ENCODE measurements around the gene CFAP53. TPM values are rescaled to one million over a fixed set of nuclear protein-coding genes. Genes with fewer than 3 reads are reported as not detected.

The CFAP53 gene
- polyA plus RNA-seq, 1 of the 3 experiments (the other 2 are of a cell fraction) = 1.6 TPM

DNA sequence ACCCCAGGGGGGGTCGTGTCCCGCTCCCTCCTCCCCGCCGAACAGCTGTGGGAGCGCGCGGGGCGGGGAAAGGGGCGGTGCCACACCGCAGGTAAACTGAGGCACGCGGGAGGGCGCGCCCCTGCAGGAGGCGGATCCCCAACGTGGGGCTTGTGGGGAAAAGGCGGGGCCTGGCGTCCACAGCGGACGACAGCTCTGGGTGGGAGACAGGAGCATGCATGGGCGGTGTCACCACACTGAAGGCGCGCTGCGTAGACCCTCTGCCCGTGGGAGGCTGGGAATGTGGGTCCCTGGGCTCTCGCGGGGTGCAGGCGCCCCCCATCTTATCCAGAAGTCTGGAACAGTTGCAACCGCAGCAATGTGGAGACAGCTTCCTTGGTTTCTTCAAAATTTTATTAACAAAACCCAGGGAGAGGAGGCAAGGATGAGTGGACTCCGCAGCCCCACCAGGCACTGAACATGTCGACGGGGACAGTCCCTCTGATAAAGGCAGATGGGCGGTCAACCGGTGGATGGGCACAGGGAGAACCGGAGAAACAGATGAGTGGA, 15.8 kb upstream of the CFAP53 start:
- H3K27ac ChIP-seq (ENCODE audit: low read depth in 2 of 2, low read length in 1 of 2) = peak overlapping the region; percentile 75 to 95
- no peak for DNase-seq
- POLR2A ChIA-PET = interaction anchor here (0.8 to 1.8 kb wide), 4 partner anchors 9 to 16 kb away, joined by 3 to 11 read pairs (median 4); partner anchors contain the start of gene CFAP53
- peaks cover 32 to 68% of the 10 kb centered on the region in 2 experiments for H3K36me3 ChIP-seq (replicated peaks in 1 of 2; ENCODE audit: control insufficient read depth in 1 of 2, insufficient read depth in 2 of 2, low read length in 1 of 2)
- no peaks in the 10 kb centered on the region for H3K9me3 ChIP-seq
- H3K4me2 ChIP-seq = peak overlapping the region; percentile 92
- peak overlapping the region; percentile 86 to 99 for H3K4me3 ChIP-seq (ENCODE audit: low read depth in 2 of 2, low read length in 1 of 2)
- H3K27me3 ChIP-seq (ENCODE audit: insufficient read depth) = no peaks in the 10 kb centered on the region
- peak overlapping the region; percentile 76; the same call in 1 of the 2 replicates for H3K9ac ChIP-seq
- H3K4me1 ChIP-seq (ENCODE audit: control insufficient read depth in 1 of 2, insufficient read depth in 2 of 2, low read depth in 1 of 2, low read length in 1 of 2) = peaks cover 14 to 31% of the 10 kb centered on the region in 2 experiments; a peak in 3 of 4 replicates
- TF ChIP-seq, protein P1, sequence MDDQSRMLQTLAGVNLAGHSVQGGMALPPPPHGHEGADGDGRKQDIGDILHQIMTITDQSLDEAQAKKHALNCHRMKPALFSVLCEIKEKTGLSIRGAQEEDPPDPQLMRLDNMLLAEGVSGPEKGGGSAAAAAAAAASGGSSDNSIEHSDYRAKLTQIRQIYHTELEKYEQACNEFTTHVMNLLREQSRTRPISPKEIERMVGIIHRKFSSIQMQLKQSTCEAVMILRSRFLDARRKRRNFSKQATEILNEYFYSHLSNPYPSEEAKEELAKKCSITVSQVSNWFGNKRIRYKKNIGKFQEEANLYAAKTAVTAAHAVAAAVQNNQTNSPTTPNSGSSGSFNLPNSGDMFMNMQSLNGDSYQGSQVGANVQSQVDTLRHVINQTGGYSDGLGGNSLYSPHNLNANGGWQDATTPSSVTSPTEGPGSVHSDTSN (IDR thresholded peaks at IDR 0.05) = no peak
- TF ChIP-seq MXI1 (IDR thresholded peaks at IDR 0.05; ENCODE audit: low read depth, low read length) (no peak), RAD21 (IDR thresholded peaks at IDR 0.05; ENCODE audit: low read length) (no peak), TCF12 (IDR thresholded peaks at IDR 0.05) (no peak), NFIC (IDR thresholded peaks at IDR 0.05; ENCODE audit: borderline replicate concordance) (no peak), POLR2AphosphoS5 (IDR thresholded peaks at IDR 0.05; ENCODE audit: low read depth, low read length) (no peak), CHD2 (IDR thresholded peaks at IDR 0.05; ENCODE audit: low read length, partially characterized antibody) (no peak)
- TF ChIP-seq, protein P2, sequence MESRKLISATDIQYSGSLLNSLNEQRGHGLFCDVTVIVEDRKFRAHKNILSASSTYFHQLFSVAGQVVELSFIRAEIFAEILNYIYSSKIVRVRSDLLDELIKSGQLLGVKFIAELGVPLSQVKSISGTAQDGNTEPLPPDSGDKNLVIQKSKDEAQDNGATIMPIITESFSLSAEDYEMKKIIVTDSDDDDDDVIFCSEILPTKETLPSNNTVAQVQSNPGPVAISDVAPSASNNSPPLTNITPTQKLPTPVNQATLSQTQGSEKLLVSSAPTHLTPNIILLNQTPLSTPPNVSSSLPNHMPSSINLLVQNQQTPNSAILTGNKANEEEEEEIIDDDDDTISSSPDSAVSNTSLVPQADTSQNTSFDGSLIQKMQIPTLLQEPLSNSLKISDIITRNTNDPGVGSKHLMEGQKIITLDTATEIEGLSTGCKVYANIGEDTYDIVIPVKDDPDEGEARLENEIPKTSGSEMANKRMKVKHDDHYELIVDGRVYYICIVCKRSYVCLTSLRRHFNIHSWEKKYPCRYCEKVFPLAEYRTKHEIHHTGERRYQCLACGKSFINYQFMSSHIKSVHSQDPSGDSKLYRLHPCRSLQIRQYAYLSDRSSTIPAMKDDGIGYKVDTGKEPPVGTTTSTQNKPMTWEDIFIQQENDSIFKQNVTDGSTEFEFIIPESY (IDR thresholded peaks at IDR 0.05; ENCODE audit: borderline replicate concordance, low read depth) = no peak
- TF ChIP-seq, protein P3, sequence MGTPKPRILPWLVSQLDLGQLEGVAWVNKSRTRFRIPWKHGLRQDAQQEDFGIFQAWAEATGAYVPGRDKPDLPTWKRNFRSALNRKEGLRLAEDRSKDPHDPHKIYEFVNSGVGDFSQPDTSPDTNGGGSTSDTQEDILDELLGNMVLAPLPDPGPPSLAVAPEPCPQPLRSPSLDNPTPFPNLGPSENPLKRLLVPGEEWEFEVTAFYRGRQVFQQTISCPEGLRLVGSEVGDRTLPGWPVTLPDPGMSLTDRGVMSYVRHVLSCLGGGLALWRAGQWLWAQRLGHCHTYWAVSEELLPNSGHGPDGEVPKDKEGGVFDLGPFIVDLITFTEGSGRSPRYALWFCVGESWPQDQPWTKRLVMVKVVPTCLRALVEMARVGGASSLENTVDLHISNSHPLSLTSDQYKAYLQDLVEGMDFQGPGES (IDR thresholded peaks at IDR 0.05; ENCODE audit: low read depth, low read length) = no peak
- H3K9me2 ChIP-seq = no peaks in the 10 kb centered on the region
- 0 out of 2 replicates have a peak, but pooled peaks cover 6% of the 10 kb centered on the region for H4K20me1 ChIP-seq (ENCODE audit: insufficient read depth)
- 76% methylated on average over 8 of the region's 35 CpGs for WGBS (ENCODE audit: low lambda C conversion rate)
- peaks cover 4% of the 10 kb centered on the region for H3F3A ChIP-seq (replicated peaks; ENCODE audit: insufficient read depth)
- CTCF ChIA-PET = interaction anchor here (1.1 to 4.6 kb wide), 4 partner anchors 16 to 424 kb away, joined by 3 to 23 read pairs (median 4); no protein-coding TSS in a partner anchor
- H3K79me2 ChIP-seq (ENCODE audit: insufficient read depth) = peaks cover 49% of the 10 kb centered on the region
- peak overlapping the region; percentile 90 for H2AFZ ChIP-seq (ENCODE audit: low read depth)

DNA sequence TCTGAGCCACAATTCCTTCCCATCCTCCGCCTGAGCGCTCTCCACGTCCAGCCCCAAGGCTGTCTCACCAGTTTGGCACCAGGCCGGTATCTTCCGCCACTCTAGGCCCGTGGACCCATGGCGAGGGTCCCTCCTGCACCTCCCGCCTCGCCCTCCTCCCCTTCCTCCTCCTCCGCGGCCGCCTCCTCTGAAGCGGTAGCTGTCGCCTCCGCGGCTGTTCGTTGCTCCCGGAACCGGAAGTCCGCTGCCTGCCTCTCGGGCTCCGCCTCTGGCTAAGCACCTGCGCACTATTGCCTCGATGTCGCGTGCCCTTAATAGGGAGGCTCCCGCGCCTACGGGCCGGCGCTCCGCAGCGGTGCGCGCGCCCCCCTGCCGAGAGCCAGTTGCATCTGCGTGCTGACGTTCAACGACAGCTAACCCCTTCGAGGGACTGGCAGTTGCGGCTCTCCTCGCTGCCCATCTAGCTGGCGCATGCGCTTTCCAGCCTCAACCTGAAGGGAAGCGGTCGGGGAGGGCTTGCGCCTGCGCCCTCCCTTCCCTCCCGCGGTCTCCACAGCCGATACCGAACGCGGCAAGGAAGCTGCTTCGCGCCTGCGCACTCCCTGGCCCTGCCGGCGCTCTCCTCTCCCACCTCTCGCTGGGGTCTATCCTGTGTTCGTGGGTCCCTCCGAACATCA, 15.1 kb upstream of the CFAP53 start, which contains the start of gene MBD1:
TSS of gene MBD1 (minus strand) at position 229 of the 677 bp plus-strand sequence. CDS start 1,531 bp downstream, outside the sequence.
- 0 out of 2 replicates have a peak, but pooled peaks cover 6% of the 10 kb centered on the region for H4K20me1 ChIP-seq (ENCODE audit: insufficient read depth)
- DNase-seq = peak; percentile 99
- peak within 1 kb of the TSS; percentile 76 for H3K9ac ChIP-seq
- peaks cover 38 to 74% of the 10 kb centered on the region in 2 experiments for H3K36me3 ChIP-seq (replicated peaks in 1 of 2; ENCODE audit: control insufficient read depth in 1 of 2, insufficient read depth in 2 of 2, low read length in 1 of 2)
- H3K4me3 ChIP-seq (ENCODE audit: low read depth in 2 of 2, low read length in 1 of 2) = peak within 1 kb of the TSS; percentile 86 to 99
- H3K27ac ChIP-seq (ENCODE audit: low read depth in 2 of 2, low read length in 1 of 2) = peak within 1 kb of the TSS; percentile 75 to 95
- ChIA-PET CTCF (interaction anchor here (1.1 to 4.6 kb wide), 5 partner anchors 15 to 423 kb away, joined by 3 to 23 read pairs (median 4); partner anchors contain the start of gene CFAP53), POLR2A (interaction anchor here (0.7 to 1.8 kb wide), 5 partner anchors 8 to 16 kb away, joined by 3 to 11 read pairs (median 4); partner anchors contain the start of gene CFAP53)
- H3K4me2 ChIP-seq = peak within 1 kb of the TSS; percentile 92
- under 1% methylated on average over 24 of the region's 63 CpGs for WGBS (ENCODE audit: low lambda C conversion rate)
- H2AFZ ChIP-seq (ENCODE audit: low read depth) = peak within 1 kb of the TSS; percentile 90
- H3K9me3 ChIP-seq = no peaks in the 10 kb centered on the region
- H3K4me1 ChIP-seq (ENCODE audit: control insufficient read depth in 1 of 2, insufficient read depth in 2 of 2, low read depth in 1 of 2, low read length in 1 of 2) = peaks cover 14 to 29% of the 10 kb centered on the region in 2 experiments; a peak in 3 of 4 replicates
- no peaks in the 10 kb centered on the region for H3K27me3 ChIP-seq (ENCODE audit: insufficient read depth)
- H3K79me2 ChIP-seq (ENCODE audit: insufficient read depth) = peaks cover 47% of the 10 kb centered on the region
- H3F3A ChIP-seq (replicated peaks; ENCODE audit: insufficient read depth) = peaks cover 4% of the 10 kb centered on the region
- H3K9me2 ChIP-seq = no peaks in the 10 kb centered on the region
- TF ChIP-seq RAD21 (IDR thresholded peaks at IDR 0.05; ENCODE audit: low read length) (no peak), RFX5 (IDR thresholded peaks at IDR 0.05; ENCODE audit: low read length) (no peak), MEF2A (IDR thresholded peaks at IDR 0.05; ENCODE audit: borderline replicate concordance, low read depth) (no peak), FOXJ3 (CRISPR knock-in tag; IDR thresholded peaks at IDR 0.05) (no peak), GATA2 (CRISPR knock-in tag; IDR thresholded peaks at IDR 0.05) (no peak), SIN3A (IDR thresholded peaks at IDR 0.05; ENCODE audit: borderline replicate concordance, low read depth, low read length) (peak; percentile 74; the same call in 1 of the 2 replicates), EP300 (IDR thresholded peaks at IDR 0.05; ENCODE audit: borderline replicate concordance in 1 of 2, low read depth in 1 of 2, low read length in 1 of 2) (no peak), FOSL2 (IDR thresholded peaks at IDR 0.05; ENCODE audit: borderline replicate concordance, low read depth) (no peak), CHD2 (IDR thresholded peaks at IDR 0.05; ENCODE audit: low read length, partially characterized antibody) (peak; percentile 71)
- TF ChIP-seq, protein P4, sequence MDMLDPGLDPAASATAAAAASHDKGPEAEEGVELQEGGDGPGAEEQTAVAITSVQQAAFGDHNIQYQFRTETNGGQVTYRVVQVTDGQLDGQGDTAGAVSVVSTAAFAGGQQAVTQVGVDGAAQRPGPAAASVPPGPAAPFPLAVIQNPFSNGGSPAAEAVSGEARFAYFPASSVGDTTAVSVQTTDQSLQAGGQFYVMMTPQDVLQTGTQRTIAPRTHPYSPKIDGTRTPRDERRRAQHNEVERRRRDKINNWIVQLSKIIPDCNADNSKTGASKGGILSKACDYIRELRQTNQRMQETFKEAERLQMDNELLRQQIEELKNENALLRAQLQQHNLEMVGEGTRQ (IDR thresholded peaks at IDR 0.05; ENCODE audit: borderline replicate concordance, low read depth, low read length) = no peak
- TF ChIP-seq, protein P5, sequence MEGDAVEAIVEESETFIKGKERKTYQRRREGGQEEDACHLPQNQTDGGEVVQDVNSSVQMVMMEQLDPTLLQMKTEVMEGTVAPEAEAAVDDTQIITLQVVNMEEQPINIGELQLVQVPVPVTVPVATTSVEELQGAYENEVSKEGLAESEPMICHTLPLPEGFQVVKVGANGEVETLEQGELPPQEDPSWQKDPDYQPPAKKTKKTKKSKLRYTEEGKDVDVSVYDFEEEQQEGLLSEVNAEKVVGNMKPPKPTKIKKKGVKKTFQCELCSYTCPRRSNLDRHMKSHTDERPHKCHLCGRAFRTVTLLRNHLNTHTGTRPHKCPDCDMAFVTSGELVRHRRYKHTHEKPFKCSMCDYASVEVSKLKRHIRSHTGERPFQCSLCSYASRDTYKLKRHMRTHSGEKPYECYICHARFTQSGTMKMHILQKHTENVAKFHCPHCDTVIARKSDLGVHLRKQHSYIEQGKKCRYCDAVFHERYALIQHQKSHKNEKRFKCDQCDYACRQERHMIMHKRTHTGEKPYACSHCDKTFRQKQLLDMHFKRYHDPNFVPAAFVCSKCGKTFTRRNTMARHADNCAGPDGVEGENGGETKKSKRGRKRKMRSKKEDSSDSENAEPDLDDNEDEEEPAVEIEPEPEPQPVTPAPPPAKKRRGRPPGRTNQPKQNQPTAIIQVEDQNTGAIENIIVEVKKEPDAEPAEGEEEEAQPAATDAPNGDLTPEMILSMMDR (IDR thresholded peaks at IDR 0.05) = no peak
